Activated CD8-positive, alpha-beta T cell treated with anti-CD3 and anti-CD28 coated beads for 36 hours (primary cell): Measurements from ENCODE around the gene POU3F1. TPM values are rescaled to one million over a fixed set of nuclear protein-coding genes. Genes with fewer than 3 reads are reported as not detected.

Experiments used
- ATAC-seq: fragments of 200-7000 bp; cut with Tn5 transposase; one replicate; pipeline ENCODE4 v1.10.0; 2021; ENCODE audit warnings: mild to moderate bottlenecking, moderate library complexity
- CTCF ChIA-PET: fragments of 350-600 bp; sonication (Branson Sonifier 250); formaldehyde crosslinking; loops from one replicate; lab custom pipeline; 2021; ENCODE audit warnings: antibody characterized with exemption; lab: Charles Lee
- POLR2A ChIA-PET: fragments of 350-600 bp; sonication (Branson Sonifier 250); formaldehyde crosslinking; loops from one replicate; lab custom pipeline; 2021; ENCODE audit warnings: antibody characterized with exemption; lab: Charles Lee
- DNase-seq: peaks from one replicate; pipeline ENCODE4 v3.0.0-alpha.2; 2020
- H3K27ac Mint-ChIP-seq: one replicate; pipeline ENCODE4 v1.8.0; 2021; ENCODE audit warnings: mild to moderate bottlenecking, mixed read lengths
- H3K27me3 Mint-ChIP-seq: one replicate; pipeline ENCODE4 v1.8.0; 2021; ENCODE audit warnings: mixed read lengths
- H3K36me3 Mint-ChIP-seq: one replicate; pipeline ENCODE4 v1.8.0; 2021; ENCODE audit warnings: low read depth, mixed read lengths
- H3K4me1 Mint-ChIP-seq: one replicate; pipeline ENCODE4 v1.8.0; 2021; ENCODE audit warnings: low read depth, mixed read lengths
- H3K4me3 Mint-ChIP-seq: one replicate; pipeline ENCODE4 v1.8.0; 2021; ENCODE audit warnings: mild to moderate bottlenecking, moderate library complexity, mixed read lengths
- H3K9me3 Mint-ChIP-seq: one replicate; pipeline ENCODE4 v1.8.0; 2021; ENCODE audit warnings: mixed read lengths
- CTCF ChIP-seq: fragments of 200-600 bp; IDR thresholded peaks from one replicate; pipeline ENCODE4 v1.8.0; 2022; ENCODE audit warnings: antibody characterized with exemption, mild to moderate bottlenecking
- intact Hi-C: fragments of 100-400 bp; cut with micrococcal nuclease; formaldehyde crosslinking; loops from one replicate; pipeline ENCODE4 v1.10.0; 2022
- total RNA-seq, 2 experiments: library from RNA; stranded (reverse); gene quantifications; one replicate each; pipeline ENCODE4 v1.2.3, GENCODE V29; 2021

POU3F1 gene
- total RNA-seq, 2 experiments from 2014 or later, result 0.16 TPM; not detected in 1

GRCh38 chr1:38014171-38014570, 32.4 kb downstream of the POU3F1 start:
- peak overlapping the region; percentile 87 for H3K4me3 Mint-ChIP-seq
- H3K27me3 Mint-ChIP-seq, result no peaks in the 10 kb centered on the region
- ATAC-seq (no peak), DNase-seq (no peak)
- peaks cover 41% of the 10 kb centered on the region for H3K36me3 Mint-ChIP-seq
- intact Hi-C loops, result loop anchor here (5.0 kb wide), 1 partner anchor 542 kb away; the partner anchor contains the start of gene ZC3H12A
- ChIA-PET POLR2A (interaction anchor here (6.3 to 7.6 kb wide), 2 partner anchors 12 to 19 kb away, joined by 69 to 114 read pairs; partner anchors contain the start of gene SF3A3), CTCF (interaction anchor here (0.6 to 10.4 kb wide), 6 partner anchors 12 to 694 kb away, joined by 3 to 99 read pairs (median 13); partner anchors contain the start of gene SF3A3)
- TF ChIP-seq CTCF, result no peak
- peak overlapping the region; percentile 42 for H3K27ac Mint-ChIP-seq
- no peaks in the 10 kb centered on the region for H3K9me3 Mint-ChIP-seq
- H3K4me1 Mint-ChIP-seq, result peaks cover 62% of the 10 kb centered on the region

- DNase-seq (no peak), ATAC-seq (no peak)
- H3K9me3 Mint-ChIP-seq, result no peaks in the 10 kb centered on the region
- H3K27ac Mint-ChIP-seq, result peak overlapping the region; percentile 94
- H3K36me3 Mint-ChIP-seq, result peaks cover 32% of the 10 kb centered on the region
- CTCF ChIA-PET, result interaction anchor here (1.1 to 10.4 kb wide), 5 partner anchors 10 to 21 kb away, joined by 3 to 99 read pairs (median 23); partner anchors contain the start of gene SF3A3
- intact Hi-C loops, result loop anchor here (5.0 kb wide), 1 partner anchor 541 kb away; the partner anchor contains the start of gene ZC3H12A
- H3K27me3 Mint-ChIP-seq, result no peaks in the 10 kb centered on the region
- TF ChIP-seq CTCF, result no peak
- H3K4me1 Mint-ChIP-seq, result peaks cover 62% of the 10 kb centered on the region
- H3K4me3 Mint-ChIP-seq, result peak overlapping the region; percentile 87
- POLR2A ChIA-PET, result interaction anchor here (1.0 to 7.6 kb wide), 4 partner anchors 10 to 36 kb away, joined by 3 to 114 read pairs (median 38); partner anchors contain the start of gene SF3A3
Measured at GRCh38 chr1:38013227-38013622, 33.4 kb downstream of the POU3F1 start.

- ATAC-seq (peak; percentile 77), DNase-seq (peak; percentile 94)
- peak within 1 kb of the TSS; percentile 87 for H3K4me3 Mint-ChIP-seq
- TF ChIP-seq CTCF, result no peak
- ChIA-PET POLR2A (interaction anchor here (0.7 to 7.6 kb wide), 8 partner anchors 9 to 538 kb away, joined by 3 to 114 read pairs (median 3); partner anchors contain the start of gene SF3A3), CTCF (interaction anchor here (1.1 to 10.4 kb wide), 6 partner anchors 10 to 153 kb away, joined by 3 to 99 read pairs (median 14); partner anchors contain the start of genes MTF1 and SF3A3)
- H3K9me3 Mint-ChIP-seq, result no peaks in the 10 kb centered on the region
- H3K27ac Mint-ChIP-seq, result peak within 1 kb of the TSS; percentile 94
- peaks cover 32% of the 10 kb centered on the region for H3K36me3 Mint-ChIP-seq
- peaks cover 63% of the 10 kb centered on the region for H3K4me1 Mint-ChIP-seq
- intact Hi-C loops, result loop anchor here (5.0 kb wide), 1 partner anchor 540 kb away; the partner anchor contains the start of gene ZC3H12A
- no peaks in the 10 kb centered on the region for H3K27me3 Mint-ChIP-seq
Measured at GRCh38 chr1:38012363-38013226, 34.0 kb downstream of the POU3F1 start, which contains the start of gene UTP11. TSS of gene UTP11 (plus strand) at chr1:38012734. CDS start at chr1:38012803, 69 bp downstream.

GRCh38 chr1:38009841-38010180, 36.8 kb downstream of the POU3F1 start:
- CTCF ChIA-PET, result interaction anchor here (0.8 to 10.4 kb wide), 8 partner anchors 9 to 530 kb away, joined by 3 to 99 read pairs (median 6); partner anchors contain the start of genes MTF1 and SF3A3
- POLR2A ChIA-PET, result interaction anchor here (0.5 to 7.6 kb wide), 6 partner anchors 9 to 79 kb away, joined by 3 to 114 read pairs (median 6); partner anchors contain the start of gene SF3A3
- peak overlapping the region; percentile 5 for H3K4me3 Mint-ChIP-seq

More at GRCh38 chr1:38009841-38010180, 36.8 kb downstream of the POU3F1 start:
- H3K27ac Mint-ChIP-seq, result peak overlapping the region; percentile 98
- H3K36me3 Mint-ChIP-seq, result peaks cover 11% of the 10 kb centered on the region
- no peaks in the 10 kb centered on the region for H3K9me3 Mint-ChIP-seq
- intact Hi-C loops, result loop anchor here (5.0 kb wide), 1 partner anchor 538 kb away; the partner anchor contains the start of gene ZC3H12A
- H3K27me3 Mint-ChIP-seq, result no peaks in the 10 kb centered on the region
- DNase-seq, result no peak
- no peak for TF ChIP-seq CTCF
- no peak for ATAC-seq
- peaks cover 50% of the 10 kb centered on the region for H3K4me1 Mint-ChIP-seq
